Caki2 (cell line): Measurements from ENCODE around the gene TOP3B. TPM values are rescaled to one million over a fixed set of nuclear protein-coding genes. Genes with fewer than 3 reads are reported as not detected.

Source experiments
- DNase-seq: peaks from one replicate; pipeline ENCODE4 v3.0.0-alpha.2; 2015; ENCODE audit warnings: low read depth
- in situ Hi-C: cut with HindIII; loops from 2 replicates; pipeline ENCODE4 v1.10.0; 2016; ENCODE audit warnings: low sequenced_read_pairs, low pct_unique_long_range_greater_than_20kb, mixed read lengths
- total RNA-seq: library from RNA; depleted of rRNA; stranded (reverse); fragments of >200 nt; shearing (Covaris generic); gene quantifications from 2 replicates; pipeline ENCODE4 v1.2.3, GENCODE V29; 2014; ENCODE audit warnings: low replicate concordance

The TOP3B gene
- total RNA-seq, 1 experiment from 2014 or later: 24.5 TPM

DNA sequence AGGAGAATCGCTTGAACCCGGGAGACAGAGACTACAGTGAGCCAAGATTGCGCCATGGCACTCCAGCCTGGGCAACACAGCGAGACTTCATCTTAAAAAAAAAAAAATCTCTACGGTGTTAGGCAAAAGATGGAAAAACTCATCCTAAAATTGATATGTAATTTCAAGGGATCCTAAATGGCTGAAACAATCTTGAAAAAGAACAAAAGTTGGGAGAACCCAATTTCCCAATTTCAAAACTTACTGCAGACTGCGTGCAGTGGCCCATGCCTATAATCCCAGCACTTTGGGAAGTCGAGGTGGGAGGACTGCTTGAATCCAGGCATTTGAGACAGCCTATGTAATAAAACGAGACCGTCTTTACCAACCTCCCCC lies 31.7 kb upstream of the TOP3B start:
- DNase-seq: no peak
- in situ Hi-C loops: no loop called here

DNA sequence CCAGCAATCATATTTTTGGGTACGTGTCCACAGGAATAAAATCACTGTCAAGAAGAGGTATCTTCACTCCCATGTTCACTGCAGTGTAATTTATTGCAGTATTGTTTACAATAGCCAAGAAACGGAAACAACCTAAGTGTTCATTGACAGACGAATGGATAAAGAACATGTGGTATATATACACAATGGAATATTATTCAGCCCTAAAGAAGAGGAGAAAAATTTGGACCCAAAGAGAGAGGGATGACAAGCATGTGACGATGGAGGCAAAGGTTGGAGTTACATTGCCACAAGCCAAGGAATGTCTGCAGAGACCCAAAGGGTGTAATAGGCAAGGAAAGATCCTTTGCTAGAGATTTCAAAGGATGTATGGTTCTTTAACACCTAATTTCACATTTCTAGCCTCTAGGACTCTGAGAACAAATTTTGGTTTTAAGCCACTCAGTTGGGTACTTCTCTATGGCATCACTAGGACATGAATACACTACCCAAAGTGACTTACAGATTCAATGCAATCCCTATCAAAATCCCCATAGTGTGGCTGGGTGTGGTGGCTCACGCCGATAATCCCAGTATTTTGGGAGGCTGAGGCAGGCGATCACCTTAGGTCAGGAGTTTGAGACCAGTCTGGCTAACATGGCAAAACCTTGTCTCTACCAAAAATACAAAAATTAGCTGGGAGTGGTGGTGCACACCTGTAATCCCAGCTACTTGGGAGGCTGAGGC lies 31.1 kb upstream of the TOP3B start:
- in situ Hi-C loops: no loop called here
- DNase-seq: no peak

DNA sequence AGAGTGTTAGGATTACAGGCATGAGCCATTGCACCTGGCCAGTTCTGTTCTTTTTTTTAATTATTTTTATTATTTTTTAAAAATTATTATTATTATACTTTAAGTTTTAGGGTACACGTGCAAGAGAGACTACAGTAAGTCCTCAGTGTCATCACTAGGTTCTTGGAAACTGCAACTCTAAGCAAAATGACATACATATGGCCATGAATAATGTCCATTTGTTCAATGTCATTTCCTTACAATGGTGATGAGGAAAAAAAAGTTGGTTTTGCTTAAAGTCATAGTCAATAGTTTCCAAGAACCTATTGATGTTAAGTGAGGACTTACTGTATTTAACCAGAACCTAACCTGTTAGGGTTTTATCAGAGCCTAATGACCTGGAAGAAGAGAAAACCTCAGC lies 29.4 kb upstream of the TOP3B start:
- in situ Hi-C loops: no loop called here
- DNase-seq: no peak

DNA sequence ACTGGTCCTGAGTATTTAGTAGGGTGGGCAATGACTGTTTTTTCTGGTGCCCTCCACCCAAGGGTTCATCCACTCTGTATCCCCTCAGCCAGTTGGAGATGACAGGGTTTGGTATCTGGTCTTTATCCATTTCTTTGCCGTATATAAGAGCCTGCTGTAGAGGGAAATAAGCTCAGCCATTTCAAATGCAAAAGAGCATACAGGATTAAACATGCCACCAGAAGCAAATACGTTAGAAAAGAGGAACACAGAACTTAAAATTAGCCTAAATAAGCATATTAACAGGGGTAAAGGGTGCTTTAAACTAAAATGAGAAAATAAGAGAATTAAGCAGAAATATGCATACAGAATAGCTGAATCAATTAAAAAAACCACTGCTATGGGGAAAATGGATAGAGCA lies 27.8 kb upstream of the TOP3B start:
- no peak for DNase-seq

DNA sequence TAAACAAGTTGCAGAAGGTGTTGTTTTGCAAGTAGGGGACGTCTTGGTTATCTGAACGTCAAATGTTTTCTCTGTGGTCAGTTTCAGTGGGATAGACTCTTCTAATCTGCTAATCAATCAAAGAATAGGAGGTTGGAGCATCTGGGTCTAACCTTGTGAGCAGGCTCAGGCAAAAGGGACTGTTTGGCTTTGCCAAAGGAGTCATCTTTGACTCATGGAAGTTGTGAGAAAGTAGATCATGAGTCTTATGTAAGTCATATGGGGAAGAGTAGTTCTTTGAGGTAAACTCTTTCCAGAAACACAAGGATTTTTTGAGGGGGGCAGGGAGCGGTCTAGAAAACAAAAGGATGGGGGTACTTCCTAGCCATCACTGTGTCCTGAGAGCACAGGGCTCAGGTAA lies 27.1 kb upstream of the TOP3B start:
- in situ Hi-C loops: no loop called here
- DNase-seq: no peak

More for the DNA sequence above, 27.8 kb upstream of the TOP3B start:
- in situ Hi-C loops: no loop called here

DNA sequence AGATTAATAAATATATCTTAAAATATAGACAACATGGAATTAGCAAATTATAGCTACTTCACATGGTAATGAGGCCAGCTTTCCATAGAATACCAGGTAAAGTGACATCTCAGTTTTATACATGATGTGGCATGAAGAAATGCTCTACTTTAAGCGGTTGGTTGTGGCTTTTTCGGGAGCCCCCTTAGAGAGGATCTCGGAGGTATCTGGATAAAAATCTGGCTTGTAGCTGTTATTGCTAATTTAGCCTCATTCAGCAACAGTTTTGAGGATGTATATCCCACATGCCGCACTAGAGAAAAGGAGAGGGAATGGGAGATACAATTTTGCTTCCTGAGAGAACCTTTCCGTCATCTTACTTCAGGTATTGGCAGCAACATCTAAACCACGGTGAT lies 24.0 kb upstream of the TOP3B start:
- no peak for DNase-seq
- in situ Hi-C loops: no loop called here

DNA sequence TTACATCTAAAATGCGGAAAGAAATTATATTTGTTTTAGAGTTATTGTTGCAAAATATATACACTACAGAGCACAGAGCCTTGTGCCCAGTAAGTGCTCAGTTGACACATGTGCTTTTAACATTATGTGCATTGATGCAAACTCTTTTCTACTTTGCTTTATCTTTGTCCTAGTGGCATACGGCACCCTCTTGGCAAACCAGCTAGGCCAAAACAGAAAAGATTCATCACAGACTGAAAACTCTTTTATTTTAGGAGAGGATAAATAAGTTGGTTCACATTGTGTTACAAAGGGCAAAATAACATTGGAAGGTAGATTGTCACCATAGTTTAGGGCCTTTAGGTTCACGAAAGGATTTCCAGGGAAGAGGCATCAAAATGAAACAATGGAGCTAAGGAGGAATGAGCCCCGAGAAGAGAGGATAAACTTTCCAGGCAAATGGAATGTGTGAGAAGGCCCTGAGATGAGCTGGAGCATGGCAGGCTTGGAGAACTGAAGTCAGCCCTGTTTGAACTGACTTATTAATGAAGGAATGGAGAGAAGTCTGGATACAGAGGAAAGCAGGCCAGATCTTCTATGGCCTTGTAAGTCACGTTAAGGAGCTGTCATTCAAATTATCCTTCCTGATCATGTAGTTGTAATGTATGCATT lies 23.5 kb upstream of the TOP3B start:
- in situ Hi-C loops: no loop called here
- DNase-seq: no peak

DNA sequence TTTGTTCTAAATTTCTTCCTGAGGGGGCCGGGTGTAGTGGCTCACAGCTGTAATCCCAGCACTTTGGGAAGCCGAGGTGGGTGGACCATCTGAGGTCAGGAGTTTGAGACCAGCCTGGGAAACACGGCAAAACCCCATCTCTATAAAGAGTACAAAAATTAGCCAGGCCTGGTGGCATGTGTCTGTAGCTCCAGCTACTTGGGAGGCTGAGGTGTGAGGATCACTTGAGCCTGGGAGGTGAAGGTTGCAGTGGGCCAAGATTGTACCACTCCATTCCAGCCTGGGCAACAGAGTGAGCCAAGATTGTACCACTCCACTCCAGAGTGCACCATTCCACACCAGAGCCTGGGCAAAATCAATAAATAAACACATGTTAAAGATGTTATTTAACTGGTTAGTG lies 20.6 kb upstream of the TOP3B start:
- in situ Hi-C loops: no loop called here
- DNase-seq: no peak

DNA sequence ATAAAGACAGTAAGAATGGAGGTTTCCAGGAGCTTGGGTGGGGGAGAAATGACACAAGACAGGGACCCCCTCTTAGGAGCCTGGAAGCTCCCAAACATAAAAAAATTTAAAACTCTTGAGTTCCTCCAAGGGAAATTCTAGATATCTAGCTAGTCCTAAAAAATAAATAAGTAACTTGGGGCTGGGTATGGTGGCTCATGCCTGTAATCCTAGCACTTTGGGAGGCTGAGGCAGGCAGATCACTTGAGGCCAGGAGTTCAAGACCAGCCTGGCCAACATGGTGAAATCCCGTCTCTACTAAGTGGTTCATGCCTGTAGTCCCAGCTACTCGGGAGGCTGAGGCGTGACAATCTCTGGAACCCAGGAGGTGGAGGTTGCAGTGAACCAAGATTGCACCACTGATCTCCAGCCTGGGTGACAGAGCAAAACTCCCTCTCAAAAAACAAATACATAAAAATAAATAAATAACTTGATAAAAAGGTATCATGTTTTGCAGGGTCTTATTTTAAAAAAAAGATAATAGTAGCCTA lies 20.0 kb upstream of the TOP3B start:
- DNase-seq: no peak
- in situ Hi-C loops: no loop called here

DNA sequence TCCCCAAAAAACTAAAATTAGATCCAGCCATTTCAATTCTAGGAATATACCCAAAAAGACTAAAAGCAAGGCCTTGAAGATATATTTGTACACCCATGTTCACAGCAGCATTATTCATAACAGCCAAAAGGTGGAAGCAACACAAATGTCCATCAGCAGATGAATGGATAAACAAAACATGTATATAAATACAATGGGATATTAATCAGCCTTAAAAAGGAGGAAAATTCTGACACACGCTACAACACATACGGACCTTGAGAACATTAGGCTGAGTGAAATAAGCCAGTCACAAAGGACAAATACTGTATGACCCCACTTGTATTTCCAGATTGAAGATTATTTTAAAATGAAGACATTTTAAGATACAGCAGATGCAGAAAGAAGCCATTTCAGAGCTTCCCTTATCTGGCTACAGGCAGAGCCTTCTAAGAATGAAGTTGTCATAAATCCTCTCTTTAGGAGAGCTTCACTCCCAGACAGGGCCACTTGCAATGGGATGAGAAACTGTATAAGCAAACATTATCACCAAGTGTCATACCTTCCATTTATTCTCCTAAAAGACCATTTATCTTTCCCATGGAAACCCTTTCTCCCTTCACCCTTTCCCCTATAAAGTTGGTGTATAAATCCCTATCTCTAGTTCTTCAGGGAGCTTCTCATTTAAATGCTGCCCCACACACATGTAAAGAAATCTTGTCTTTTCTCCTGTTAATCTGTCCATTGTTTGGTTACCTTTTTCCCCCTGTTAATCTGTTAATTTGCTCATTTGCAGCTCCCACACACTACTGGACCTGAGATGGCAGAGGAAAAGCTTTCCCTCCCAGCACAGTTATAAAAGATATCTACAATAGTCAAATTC lies 19.3 kb upstream of the TOP3B start:
- in situ Hi-C loops: no loop called here
- no peak for DNase-seq

DNA sequence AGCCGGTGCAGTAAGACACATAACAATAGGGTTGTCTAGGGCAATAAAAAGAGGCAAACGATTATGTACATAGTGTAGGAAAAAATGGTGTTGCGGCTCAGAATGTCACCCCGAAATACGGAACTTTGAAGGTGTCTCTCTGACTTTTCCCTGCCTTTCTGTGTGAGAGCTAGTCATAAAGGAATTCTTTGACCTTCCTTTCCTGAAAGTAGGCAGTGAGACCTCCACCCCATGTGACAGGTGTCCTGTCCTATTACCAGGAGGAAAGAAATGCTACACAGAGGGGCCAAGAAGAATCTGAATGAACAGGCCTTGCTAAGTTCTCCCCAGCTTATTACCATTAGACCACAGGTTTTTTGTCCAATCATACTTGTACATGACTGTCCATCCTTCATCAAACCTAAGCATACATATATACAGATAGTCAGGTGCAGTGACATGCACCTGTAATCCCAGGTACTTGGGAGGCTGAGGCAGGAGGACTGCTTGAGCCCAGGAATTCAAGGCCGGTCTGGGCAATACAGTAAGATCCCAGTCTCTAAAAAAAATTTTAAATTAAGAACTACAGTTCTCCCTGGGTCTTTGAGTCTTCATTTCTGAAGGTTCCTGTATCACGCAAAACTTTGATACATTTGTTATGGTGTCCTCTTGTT lies 16.1 kb upstream of the TOP3B start:
- no peak for DNase-seq
- in situ Hi-C loops: no loop called here

DNA sequence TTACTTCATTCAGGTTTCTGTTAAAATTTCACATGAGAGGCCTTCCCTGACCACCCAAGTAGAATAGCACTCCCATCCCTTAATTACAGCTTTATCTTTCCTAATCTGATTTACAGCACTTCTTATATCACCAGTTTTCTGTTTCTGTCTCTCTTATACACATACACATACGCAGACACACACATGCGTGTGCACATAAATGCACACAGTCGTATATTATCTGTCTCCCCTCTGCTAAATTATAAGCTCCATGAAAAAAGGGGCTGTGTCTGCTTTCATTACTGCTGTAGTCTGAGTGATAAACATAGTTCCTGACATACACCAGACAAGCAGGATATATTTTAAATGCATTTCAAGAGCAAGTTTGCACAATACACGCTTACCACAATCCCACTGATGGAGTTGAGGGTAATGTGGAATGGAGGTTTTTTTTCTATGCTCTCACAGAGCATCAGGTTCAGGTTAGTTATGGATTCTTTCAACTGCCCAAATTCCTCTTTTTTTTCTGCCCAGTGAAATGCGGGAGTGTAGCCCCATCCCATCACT lies 13.7 kb upstream of the TOP3B start:
- in situ Hi-C loops: no loop called here
- no peak for DNase-seq

DNA sequence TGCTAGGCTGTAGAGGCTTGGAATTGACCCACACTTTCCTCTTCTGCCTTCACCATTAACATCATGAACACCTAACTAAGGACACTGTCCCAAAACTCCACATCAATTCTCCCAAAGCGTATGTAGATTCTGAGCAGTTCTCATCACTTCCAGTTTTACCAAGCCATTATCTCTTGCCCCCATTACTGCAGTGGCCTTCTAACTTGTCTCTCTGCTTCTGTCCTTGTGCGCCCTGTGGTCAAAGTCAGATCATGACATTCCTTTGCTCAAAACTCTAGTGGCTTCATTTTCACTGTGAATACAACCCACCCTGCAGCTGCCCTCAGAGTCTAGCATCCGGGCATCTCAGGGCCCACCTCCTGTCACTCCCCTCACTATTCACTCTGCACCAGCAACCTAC lies 13.1 kb upstream of the TOP3B start:
- in situ Hi-C loops: no loop called here
- no peak for DNase-seq

DNA sequence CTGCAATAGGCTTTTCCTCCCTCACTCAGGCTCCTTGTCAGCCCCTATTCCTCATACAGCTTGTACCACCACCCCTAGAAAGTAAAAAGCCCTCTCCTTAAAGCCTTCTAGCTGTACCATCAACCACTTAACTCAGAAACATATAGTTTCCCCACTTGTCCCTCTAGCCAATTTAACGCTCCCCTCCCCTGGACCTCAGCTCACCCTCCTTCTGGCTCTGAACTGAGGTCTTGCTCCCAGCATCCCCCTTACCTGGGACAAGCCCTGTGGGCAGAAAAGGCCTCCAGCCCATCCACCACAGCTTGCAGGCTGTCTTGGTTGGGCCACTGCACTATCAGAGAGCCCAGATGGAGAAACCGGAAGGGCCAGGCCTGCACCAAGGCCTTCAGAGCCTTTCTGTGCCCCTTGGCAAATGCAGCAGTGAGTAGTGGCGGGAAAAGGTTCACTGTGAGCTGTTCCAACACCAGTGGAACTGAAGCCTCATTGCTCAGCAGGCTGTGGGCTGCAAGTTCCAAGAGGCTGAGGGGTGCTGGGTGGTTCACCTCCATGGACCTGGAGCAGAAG lies 12.4 kb upstream of the TOP3B start:
- in situ Hi-C loops: no loop called here
- DNase-seq: no peak

DNA sequence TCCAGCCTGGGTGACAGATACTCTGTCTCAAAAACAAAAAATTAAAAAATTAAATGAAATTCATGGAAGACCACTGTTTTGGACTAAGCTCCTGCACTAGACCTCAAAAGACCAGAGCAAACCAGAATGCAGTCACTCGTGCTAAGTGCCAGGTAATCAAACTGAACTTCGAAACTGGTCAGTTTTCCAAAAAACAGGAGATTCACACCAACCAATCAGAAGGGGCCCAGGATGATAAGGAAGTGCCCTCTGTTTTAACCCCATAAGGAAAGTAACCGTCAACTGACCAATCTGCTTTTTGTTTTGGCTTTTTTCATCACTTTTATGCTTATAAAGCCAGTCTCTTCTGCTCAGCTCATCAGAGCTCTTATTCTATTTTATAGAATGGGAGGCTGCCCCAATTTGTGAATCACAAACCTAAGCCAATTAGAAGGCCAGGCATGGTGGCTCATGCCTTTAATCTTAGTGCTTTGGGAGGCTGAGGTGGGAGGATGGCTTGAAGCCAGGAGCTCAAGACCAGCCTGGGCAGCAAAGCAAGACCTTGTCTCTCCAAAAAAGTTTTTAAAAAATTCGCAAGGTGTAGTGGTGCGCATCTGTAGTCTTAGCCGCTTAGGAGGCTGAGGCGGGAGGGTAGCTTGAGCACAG lies 10.1 kb upstream of the TOP3B start:
- in situ Hi-C loops: no loop called here
- DNase-seq: no peak

DNA sequence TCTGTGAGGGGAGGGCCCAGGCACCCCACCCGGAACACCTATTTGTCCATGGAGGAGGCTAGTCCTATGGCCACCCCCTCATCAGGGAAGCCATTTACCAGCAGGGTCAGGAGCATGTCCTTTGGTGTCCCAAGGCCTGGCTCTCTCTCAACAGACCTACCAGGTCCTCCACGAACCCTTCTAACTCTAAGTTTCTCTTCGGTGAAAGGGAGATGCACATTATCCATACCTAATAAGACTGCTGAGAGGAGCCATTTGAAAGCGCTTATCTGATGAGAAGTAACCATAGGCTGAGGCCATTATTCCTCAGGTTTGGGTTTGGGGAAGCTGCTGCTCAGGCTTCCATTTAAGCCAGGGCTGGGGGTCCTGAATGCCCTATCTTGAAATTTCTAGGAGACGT lies 9.2 kb upstream of the TOP3B start:
- in situ Hi-C loops: no loop called here
- DNase-seq: no peak

DNA sequence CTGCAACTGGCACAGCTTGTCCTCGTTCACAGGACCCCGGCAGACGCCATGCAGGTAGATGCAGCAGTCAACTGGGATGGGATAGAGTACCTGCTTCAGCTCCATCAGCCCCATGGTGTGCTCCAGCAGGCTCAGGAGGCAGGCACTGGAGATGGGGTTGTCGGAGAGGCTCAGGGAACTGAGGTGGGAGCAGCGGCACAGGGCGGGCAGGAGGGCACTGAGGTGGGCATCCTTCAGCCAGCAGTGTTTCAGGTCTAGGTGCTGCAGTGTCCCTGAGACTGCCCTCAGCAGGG lies 8.7 kb upstream of the TOP3B start:
- no peak for DNase-seq
- in situ Hi-C loops: no loop called here
